GM18861 (cell line): ENCODE results near the gene CHGA.

Experiments
- ATAC-seq: cut with Tn5 transposase; IDR thresholded peaks from one replicate; pipeline ENCODE4 v1.9.1; 2021; ENCODE audit not compliant: unreplicated experiment

The CHGA gene

DNA sequence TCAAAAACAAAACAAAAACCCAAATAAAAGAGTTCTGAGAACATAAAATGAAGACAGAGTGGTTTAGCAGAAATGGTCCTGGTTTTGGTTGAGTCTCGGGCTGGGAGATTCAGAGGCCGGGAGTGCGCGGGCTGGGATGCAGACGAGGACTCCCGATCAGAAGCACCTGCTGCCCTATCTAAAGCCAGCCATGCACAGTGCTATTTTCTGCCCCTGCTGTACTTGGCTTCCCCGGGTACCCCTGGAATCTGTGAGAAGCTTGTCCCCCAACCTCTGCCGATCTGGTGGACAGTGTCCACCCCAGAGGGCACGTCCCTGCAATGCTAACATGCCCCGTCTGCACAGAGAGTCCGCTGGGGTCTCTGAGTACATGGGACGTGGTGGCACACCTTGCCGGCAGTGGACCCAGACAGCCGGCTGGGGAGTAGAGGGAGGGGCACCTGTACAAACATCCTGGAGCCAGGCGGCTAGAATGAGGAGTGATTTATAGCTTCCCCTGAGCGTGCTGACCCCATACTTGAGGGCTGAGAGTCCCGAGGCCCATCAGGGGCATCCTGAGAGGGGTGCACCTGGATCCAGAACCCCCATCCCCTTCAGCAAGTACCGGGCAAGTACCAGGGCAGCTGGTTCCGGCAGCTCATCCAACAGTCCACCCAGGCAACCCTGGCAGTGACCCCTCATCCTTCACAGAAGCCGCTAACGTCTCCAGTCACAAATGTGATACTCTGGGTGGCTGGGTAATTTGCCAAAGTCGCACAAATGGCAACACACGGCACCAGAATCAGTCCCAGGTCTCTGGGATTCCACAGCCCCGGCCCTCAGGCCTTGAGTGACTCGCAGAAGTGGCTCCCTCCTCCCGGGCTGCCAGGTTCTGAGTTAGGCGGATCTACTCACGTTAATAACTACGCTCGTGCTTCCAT, 37.1 kb downstream of the CHGA start:
- ATAC-seq: no peak

DNA sequence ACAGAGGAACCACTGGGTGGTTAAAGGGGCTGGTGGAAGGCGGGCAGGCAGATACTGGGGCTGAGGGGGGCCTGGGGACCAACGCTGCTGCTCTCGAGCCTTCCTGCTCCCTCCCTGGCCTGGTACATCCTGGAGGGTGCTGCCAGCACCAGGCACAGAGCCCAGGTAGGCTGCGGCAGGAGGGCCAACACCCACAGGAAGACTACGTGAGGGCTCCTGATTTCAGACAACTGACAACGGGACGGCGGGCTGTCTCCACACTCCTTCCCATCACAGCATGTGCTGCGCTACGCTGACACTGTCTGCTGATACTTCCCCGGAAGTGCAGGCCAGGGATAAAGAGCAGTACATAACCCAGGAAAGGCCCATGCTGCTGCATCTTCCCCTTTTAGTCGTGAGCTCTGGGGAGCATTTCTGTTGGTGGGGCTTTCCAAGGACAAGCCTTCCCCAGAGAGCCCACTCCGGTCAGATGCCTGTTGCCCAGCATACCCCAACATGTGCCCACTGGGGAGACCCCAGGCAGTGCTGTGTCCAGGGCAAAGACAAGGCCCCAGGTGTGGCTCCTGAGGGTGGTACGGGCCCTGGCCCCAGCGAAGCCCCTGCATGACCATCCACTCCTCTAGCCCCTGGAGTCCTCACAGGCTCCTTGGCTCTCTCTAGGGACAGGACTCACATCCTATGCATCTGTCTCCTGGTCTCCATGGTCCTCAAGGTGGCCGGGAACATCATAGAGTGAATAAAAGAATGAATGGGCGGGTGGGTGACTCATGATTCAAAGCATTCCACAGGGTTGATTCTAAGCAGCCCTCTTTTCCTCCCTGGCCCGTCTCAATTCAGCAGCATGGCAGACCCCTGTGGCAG, 38.0 kb downstream of the CHGA start:
- no peak for ATAC-seq

DNA sequence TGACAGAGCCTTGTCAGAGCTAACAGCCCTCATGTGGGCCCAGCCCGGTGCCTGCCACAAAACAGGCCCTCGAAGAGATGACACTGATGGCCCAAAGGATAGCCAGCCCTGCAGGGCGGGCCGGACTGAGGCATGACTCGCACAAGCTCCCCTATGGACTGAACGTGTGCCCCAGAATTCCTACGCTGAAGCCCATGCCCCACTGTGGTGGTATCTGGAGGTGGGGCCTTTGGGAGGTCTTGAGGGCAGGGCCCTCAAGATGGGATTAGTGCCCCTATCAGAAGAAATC, 38.6 kb downstream of the CHGA start:
- no peak for ATAC-seq

DNA sequence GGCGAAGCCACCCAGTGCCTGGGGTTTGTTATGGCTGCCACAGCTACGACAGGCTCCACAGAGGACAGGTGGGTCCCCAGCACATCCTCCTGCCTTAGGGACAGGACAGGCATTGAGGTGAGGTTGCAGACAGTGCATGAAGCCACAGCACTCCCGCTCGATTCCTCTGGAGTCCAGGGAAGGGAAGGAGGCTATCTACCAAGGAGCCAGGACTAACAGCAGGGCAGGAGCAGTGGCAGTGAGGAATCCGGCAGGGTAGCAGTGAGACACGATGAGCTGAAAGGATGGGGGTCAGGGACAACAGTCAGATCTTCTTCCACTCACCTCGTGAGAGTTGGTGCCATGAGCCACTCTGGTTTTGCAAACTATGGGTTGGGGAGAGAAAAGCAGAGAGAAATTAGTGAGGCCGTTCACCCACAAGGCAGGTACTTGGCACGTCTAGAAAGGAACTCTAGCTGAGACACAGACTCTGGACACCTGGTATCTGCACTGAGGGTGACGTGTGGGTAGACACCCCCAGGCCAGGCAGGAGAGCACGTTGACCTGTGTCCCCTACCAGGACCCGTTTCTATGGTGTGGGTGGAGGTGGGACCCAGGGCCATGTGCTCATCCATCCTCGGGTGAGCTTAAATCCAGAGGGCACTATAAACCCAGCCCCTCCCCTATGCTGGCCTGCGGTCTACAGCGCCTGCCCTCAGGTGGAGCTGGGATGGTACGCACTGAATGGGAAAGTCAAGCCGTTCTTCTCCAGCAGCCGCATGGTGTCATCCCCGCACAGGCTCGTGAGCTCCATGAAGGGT, 39.3 kb downstream of the CHGA start:
- no peak for ATAC-seq

DNA sequence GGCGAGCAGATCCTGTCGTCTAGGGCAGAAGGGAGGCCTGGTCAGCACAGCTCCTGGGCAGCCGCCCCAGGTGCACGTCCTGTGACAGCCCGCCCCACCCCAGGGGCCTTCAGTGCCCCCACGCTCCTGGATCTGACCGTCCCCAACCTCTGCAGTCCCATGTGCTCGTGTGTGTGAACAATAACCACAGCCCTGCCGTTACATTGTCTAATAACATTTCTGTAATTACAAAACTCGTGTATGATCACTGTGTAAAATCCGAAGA, 39.8 kb downstream of the CHGA start:
- ATAC-seq: no peak

DNA sequence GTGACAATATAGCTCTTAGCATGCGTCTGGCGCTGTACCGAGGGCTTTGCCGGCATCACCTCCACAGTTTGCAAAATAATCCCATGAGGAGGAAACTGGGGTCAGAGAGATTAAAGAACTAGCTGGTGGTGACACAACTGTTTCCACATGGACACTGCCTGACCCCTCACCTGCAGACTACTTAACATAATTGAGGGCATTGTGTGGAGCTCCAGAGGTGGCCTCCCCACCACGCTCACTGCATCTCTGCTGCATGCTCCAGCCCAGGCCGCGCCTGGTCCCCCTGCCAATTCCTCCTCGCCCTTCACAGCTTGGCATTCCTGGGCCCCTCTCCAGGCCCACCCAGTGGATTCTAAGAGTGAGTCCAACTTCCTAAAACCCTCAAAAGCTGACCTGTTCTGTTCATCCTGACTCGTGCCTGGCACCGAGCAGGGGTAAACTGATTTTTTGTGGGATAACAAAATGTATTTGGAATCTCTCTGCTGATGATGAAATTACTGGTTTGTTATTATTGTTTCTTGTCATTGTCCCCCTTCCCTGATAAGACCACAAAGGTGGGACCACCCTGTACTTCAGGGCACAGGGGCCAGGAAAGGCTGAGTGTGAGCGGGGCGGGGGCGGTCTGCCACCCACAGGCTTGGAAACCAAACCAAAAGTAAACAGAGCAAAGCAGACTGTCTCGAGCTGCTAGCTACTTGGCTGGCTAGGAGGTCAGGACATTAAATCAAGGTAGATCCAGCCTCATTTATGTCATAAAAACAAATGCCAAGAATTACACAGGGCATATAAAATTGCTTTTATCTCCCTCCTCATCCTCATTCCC, 40.6 kb downstream of the CHGA start:
- no peak for ATAC-seq

DNA sequence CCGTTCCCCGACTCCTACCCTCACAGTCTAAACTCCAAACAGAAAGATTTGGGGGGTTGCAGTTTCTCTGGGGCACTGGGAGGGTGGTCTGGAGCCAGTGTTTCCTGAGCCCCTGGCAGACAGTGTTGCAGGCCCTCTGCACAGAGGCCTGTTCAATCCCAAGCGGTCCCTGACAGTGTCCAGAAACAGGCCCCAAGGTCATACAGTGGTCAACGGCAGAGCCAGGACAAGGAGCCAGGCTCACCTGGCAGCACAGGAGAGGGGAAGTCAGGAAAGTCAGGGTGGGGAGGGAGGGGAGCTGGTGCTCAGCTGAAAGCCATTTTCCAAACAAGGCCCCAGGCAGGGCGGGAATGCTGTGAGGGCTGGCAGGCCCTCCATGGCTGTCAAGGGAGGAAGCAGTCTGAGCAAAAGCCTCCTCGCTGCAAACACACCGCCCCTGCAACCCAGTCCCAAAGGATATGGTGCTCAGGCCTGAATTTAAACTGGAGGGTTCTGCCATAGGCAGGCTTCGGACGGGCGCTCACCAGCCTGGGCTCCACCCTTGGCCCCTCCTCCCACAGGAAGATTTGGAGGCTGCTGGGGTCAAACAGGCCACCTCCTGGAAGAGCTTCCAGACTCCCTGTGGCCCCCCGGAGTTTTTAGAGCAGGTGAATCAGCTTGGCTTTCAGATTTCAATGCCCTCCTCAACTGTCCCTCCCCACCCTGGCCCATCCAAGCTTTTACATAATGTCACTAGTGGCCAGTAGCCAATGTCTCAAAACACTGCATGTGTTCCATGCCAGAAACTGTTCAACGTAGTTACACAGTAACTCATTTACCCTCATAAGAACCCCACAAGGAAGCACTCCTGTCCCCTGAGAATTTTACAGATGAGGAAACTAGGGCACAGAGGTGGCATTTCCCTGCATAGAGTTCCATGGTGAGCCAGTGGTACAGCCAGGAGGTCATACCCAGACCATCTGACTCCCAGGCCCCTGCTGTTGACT, 41.5 kb downstream of the CHGA start:
- ATAC-seq: peak; percentile 57

DNA sequence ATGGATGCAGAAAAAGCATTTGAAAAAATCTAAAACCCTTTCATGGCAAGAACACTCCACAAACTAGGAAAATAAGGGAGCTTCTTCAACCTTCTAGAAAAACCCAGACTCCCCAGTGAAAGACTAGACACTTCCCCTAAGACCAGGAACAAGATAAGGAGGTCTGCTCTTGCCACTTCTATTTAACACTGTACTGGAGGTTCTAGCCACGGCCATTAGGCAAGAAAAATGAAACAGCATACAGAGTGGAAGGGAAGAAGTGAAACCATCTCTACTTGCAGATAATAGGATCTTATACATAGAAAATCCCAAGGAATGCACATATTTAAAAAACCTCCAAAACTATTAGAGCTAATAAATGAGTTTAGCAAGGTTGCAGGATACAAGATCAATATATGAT, 42.3 kb downstream of the CHGA start:
- ATAC-seq: peak; percentile 23

DNA sequence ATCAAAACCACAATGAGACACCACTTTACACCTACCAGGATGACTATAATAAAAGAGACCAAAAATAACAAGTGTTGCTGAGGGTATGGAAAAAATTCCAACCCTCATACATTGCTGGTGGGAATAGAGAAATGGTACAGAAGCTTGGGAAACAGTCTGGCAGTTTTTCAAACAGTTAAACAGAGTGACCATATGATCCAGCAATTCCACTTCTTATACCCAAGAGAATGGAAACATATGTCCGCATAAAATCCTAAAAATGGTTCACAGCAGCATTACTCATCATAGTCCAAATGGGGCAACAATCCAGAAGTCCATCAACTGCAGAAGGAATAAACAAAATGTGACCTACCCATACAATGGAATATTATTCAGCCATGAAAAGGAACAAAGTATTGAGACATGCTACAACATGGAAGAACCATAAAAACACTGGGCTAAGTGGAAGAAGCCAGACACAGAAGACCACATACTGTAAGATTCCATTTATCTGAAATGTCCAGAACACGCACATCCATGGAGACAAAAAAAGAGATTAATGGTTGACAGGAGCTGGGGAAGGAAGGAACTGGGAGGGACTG, 44.5 kb downstream of the CHGA start:
- no peak for ATAC-seq

DNA sequence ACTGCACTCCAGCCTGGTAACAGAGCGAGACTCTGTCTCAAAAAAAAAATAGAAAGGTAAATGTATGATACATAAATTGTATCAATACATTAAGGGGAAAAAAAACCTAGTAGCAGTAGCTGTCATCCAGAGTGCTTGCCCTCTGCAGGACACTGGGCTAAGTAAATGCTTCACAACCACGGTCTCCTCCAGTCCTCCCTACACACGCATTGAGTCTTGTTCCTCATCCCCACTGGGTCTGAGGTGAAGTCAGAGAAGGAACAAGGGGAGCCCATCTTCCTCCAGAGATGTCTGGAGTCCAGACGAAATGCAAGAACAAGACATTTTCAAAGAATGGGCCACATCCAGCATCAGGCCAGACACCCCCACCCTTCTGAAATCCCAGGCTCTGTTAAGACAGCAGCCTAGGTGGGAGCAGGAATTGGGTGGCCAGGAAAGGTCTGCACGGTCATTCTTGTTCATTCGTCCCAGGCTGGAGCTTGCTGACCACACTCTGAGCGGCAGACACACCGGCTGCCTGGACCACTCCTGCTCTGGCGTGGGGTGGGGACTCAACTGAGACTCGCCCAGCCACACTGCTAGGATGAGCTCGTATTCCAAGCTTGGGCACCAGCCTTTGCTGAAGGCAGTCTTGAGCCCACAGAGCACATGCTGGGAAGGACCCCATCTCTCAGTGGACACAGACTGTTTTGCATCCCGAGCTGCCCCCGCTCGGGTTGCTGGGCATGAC, 45.5 kb downstream of the CHGA start:
- no peak for ATAC-seq

DNA sequence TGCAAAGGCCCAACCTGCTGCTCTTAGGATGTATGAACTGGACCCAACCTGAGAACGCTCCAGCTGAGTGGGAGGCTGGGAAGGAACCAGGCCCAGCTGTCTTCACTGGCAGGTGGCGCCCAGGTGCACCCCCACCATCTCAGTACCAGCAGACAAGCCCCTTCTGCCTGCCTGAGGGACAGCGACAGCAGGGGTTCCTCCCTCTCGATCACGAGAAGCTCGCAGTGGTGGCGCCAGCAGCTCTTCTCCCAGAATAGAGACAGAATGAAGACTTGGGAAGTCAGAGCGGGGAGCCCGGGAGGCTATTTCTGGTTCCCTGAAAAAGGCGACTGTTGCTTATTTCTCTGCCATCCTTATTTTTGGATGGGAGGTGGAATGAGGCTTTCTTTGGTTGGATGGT, 46.5 kb downstream of the CHGA start:
- ATAC-seq: no peak

DNA sequence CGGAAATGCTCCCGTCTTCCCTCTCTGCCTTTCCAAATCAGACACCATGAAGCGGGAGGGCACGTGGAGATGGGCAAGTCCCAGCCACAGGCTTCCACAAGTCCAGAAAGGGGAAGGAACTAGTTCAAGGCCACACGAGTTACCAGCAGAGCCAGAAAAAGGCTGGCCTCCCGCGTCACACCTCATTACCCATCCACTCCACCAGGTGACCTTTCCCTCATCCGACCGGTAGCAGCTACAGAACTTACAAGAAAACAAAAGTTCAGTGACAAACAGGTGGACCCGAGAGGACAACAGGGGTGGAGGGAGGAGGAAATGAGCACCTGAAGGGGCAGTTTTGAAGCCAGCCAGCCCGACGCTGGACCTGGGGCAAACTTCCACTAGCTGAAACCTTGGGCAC, 46.9 kb downstream of the CHGA start:
- no peak for ATAC-seq

DNA sequence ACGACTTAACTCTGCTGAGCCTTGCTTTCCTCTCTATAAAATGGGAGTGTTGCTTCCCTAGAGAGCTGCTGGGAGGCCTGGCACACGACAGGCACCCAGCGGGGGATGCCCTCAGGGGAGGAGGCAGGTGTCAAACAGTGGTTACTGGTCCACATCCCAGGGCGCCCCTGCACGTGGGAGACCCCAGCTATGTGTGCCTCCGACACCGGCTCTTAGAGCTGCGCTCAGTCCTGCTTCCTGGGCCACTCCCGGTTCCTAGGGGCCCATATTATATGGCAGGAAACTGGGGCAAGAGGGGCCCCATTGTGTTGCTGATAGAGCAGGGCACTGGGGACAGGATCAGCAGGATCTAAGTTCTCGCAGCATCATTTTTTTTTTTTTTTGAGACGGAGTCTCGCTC, 47.3 kb downstream of the CHGA start:
- no peak for ATAC-seq

DNA sequence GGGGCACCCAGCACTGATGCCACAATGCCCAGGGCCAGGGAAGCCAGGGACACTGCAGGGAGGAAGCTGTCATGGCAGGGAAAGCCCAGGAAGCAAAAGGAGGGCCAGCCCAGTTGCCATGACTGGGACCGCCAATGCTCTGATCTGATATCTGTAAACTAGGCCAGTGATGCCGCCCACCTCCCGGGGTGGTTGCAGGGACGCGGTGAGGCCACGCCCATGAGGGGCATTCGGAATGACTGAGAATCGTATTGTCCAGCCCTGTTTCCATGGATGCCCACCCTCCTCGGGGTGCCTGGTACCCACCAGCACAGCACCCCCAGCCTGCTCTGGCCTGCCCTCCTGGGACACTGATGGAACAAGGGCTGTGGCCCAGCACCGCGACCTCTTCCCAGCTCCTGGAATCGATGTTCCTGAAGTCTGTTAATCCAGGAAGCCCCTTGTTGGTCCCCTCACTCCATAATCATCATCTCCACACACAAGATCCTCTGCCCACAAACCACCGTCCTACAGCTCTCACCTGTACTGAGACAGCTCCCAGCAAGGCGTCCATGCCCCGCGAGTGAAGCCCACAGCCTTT, 48.7 kb downstream of the CHGA start:
- no peak for ATAC-seq

DNA sequence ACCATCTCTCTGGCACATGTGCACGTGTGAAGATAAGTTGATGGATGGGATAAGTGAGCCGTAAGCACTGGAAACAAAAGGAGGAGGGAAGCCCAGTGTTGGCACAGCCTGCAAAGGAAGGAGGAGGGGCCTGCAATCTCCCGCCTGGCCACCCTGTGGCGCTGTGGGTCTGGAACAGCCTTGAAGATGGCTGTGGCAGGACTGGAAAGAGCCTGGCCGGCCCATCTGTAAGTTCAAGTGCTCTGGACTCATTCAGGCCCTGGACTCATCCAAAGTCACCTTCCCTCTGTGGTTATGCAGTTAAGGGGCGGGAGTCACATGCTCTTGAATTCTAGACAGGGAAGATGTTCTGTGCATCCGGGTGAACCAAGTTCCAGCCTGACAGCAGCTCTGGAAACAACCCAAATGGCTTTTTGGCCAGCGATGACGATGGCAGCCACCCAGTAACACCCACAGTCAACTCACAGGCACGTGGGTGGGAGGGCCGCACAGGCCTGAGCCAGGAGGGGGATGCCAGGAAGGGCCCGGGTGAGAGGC, 50.4 kb downstream of the CHGA start:
- ATAC-seq: no peak

DNA sequence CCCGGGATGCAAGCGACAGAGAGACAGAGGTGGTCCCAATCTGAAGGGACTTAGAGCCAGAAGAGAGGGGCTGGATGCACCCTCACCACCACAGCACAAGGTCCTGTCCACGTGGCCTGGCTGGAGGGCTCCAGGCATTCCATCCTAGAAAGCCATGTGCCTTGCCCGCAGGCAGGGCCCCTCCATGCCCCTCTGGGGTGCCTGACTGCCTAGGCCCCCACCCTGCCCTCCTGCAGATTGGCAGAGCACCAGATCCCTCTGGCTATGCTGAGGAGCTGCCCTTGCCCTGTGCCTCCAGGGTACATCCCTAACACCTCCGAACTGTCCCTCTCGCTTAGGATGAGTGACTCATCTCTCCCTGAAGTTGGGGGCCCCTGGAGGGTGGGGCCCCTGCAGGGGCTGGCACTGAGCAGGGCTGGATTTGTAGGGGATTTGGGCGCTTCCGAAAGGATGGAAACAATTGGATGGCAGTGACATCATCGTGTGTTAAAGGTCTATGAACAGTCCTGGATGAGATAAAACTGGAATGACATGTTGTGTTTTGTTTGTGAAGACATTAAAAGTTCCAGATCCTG, 50.9 kb downstream of the CHGA start:
- ATAC-seq: no peak

DNA sequence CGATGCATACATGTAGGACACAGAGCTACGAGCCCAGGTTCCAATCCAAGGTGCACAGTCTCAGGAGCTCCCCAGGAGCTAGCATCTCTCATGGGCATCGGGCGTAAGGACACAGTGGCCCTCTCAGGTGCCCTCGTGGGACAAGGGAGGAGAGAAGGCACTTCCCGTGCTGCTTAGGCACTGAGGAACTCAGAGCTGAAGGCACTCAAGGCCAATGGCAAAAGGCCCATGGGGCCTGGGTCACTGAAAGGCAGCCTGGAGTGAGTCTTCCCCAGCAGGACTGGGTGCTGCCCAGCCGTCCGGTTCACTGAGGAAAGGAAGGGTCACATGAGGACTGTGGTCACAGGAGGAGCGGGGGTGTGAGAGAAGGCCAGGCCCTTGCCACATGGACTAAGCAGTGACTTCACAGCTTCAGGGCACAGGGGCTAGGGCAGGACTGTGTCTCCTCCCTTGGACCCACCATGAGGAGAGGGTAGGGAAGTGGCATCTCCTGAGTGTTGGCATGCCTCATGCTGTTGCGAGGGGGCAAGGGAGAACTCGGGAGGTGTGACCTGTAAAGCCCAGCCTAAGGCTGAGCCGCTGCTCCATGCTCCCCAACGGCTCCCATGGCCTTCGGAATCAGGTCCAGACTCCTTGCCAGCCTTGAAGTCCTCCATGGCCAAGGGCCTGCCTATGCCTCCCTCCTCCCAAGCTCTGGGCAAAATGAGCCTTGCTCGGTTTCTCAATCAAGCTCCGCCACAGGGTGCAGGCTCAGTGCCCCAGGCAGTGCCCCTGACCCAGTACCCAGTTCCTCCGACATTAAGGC, 51.8 kb downstream of the CHGA start:
- no peak for ATAC-seq
